HG03103 (cell line): ENCODE results near the gene HSF2BP.
"Not testable (repeated sequence)": the region's sequence is repeated elsewhere in the genome, so short reads cannot be mapped to it uniquely, and the experiment has no call there.

Experiments
- ATAC-seq: cut with Tn5 transposase; IDR thresholded peaks from one replicate; pipeline ENCODE4 v1.9.1; 2021; ENCODE audit warnings: low read depth; ENCODE audit not compliant: unreplicated experiment

Gene HSF2BP

GRCh38 chr21:43688906-43689305 lies 29.6 kb upstream of the HSF2BP start:
- ATAC-seq: no peak

GRCh38 chr21:43687566-43688399 lies 28.5 kb upstream of the HSF2BP start:
- no peak for ATAC-seq

GRCh38 chr21:43686811-43687565 lies 27.7 kb upstream of the HSF2BP start:
- ATAC-seq: no peak

DNA sequence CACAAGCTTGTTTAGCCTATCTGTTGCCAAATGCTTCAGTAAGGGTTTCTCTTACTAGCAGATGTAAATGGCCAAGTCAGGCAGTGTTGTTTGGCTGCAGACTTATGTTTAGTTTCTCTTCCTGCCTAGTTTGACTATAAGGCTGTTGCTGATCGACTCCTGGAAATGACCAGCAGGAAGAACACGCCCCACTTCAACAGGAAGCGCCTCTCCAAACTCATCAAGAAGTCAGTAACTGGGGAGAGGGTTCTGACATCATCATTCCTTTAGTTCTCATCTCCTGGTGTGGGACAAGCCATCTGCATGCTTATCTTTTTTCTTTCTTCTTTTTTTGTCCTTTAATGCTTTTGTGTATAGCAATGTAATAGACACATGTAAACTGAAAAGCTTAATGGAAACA lies 25.1 kb upstream of the HSF2BP start:
- ATAC-seq: no peak

DNA sequence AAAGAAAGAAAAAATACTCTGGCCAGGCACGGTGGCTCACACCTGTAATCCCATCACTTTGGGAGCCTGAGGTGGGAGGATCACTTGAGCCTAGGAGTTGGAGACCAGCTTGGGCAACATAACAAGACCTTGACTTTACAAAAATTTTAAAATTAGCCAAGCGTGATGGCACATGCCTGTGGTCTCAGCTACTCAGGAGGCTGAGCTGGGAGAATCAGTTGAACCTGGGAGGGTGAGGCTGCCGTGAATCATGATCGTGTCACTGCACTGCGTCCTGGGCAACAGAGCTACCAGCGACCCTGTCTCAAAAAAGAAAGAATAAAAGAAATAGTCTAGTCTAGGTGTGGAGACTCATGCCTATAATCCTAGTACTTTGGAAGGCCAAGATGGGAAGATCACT lies 22.4 kb upstream of the HSF2BP start:
- no peak for ATAC-seq

- not testable (repeated sequence) for ATAC-seq
Observed at GRCh38 chr21:43680421-43680820, 21.1 kb upstream of the HSF2BP start.

- ATAC-seq: no peak
Observed at GRCh38 chr21:43679951-43680350, 20.7 kb upstream of the HSF2BP start.

DNA sequence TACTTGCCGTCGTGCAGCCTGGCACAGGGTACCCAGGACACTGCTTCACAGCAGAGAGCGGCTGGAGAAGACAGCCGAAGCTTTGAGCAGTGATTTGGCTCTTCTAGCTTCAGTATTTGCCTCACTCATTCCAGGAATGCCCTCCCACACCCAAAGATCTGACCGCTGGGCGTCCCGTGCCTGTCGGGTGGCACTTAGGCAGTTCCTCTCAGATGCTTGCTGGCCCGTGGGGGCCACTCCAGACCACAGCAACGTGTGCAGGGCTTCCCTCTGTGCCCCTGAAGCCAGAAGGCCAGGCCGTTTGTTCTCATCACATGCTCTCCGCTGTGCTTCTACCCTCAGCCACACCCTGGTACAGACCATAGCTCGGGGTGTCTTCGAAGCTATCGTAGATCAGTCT lies 17.1 kb upstream of the HSF2BP start:
- no peak for ATAC-seq

- ATAC-seq: no peak
Observed at GRCh38 chr21:43675871-43676270, 16.6 kb upstream of the HSF2BP start.

DNA sequence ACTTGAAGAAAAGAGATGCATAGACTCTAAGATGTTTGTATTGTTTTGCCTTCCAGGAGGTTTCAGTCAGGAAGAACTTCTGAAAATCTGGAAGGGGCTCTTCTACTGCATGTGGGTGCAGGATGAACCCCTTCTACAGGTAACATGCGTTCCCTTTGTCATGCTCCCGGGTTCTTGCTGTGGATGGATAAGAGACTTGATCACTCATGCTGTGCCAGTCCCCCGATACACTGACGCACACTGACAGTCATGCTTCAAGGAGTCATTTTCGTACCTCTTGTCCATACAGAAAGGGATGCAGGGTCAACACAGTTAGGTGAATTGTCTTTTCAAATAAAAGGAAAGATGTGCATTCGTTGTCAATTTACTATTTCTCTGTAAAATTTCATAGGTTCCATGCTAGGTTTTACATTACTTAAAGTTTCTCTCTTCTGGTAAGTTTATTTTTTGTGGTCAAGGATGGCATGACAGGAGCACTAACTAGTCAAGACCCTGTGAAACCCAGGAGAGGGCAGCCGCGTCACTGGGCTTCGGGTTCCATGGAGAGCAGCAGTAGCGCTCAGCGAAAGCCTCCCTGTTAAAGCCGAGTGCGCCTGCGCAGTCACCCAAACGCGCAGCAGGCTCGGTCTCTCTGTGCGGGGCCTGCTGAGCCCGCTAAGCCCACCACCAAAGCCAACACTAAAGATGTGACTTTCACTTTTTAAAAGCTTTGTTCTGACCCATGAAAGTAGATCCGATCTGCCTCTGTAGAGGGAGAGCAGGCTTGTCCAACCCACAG lies 10.7 kb upstream of the HSF2BP start:
- no peak for ATAC-seq

GRCh38 chr21:43667191-43667904 lies 8.1 kb upstream of the HSF2BP start:
- no peak for ATAC-seq

GRCh38 chr21:43665879-43666278 lies 6.6 kb upstream of the HSF2BP start:
- no peak for ATAC-seq

DNA sequence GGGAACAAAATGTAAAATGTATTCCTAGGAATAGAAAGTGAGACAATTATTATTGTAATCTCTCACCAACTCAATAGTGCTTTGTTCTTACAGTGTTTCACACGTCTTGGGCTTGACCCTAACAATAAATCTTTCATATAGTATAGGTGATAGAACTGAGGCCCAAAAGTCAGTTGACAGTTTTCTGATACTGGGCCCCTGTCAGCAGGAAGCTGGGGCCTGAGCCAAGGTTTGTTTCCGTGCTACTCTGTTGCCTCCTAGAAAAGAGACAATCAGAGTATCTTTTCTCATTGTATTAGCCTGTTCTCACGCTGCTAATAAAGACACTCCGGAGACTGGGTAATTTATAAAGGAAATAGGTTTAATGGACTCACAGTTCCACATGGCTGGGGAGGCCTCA lies 5.1 kb upstream of the HSF2BP start:
- ATAC-seq: no peak

GRCh38 chr21:43663033-43663432 lies 3.7 kb upstream of the HSF2BP start:
- ATAC-seq: no peak

DNA sequence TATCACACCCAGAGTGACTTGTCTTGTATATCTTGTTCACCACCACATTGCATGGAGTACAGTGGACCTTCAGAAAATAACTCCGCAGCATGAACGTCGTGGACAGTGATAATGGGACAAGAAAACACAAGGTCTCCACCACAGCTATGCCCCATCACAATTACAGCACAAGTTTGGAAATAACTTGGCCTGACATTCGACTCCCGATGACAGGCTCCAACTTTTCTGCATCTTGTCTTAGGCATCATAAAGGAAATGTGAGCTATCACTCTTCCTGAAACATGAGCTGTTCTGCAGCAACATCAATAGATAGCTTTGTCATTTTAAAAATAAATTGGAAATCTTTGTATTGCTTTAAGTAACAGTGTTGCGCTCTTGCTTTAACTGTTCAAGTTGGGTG lies 3.0 kb upstream of the HSF2BP start:
- no peak for ATAC-seq

GRCh38 chr21:43658769-43659135 lies 536 bp downstream of the HSF2BP start:
- ATAC-seq: no peak

DNA sequence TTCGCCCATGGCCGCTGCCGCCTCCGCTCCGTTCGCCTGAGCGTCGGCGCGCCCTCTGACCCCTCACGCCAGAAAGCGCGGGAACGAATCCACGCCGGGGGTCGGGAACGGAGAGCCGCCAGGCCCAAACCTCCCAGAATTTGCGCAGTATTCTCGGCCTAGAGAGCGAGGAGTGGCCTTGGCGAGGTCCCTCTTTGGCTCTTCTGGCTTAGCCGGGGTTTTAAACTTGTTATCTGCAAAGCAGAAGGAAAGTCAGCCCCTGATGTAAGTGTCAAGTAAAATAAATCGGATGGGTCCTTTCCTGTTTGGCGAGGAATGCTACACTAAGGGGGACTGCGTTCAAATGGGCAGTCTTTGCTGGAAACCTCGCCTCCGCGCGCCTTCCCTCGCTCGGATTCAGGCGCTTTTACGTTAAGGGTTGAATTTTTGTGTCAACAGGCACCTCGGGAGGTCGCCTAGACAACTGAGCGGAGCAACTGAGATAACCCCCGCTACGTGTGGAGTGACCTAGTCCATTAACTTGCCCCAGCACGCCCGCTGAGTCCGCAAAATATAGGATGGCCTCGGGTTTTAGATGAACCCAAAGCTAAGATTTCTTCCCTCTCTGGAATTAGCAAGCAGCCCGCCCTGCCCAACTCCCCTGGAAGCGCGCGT lies 1.1 kb downstream of the HSF2BP start:
- ATAC-seq: no peak

DNA sequence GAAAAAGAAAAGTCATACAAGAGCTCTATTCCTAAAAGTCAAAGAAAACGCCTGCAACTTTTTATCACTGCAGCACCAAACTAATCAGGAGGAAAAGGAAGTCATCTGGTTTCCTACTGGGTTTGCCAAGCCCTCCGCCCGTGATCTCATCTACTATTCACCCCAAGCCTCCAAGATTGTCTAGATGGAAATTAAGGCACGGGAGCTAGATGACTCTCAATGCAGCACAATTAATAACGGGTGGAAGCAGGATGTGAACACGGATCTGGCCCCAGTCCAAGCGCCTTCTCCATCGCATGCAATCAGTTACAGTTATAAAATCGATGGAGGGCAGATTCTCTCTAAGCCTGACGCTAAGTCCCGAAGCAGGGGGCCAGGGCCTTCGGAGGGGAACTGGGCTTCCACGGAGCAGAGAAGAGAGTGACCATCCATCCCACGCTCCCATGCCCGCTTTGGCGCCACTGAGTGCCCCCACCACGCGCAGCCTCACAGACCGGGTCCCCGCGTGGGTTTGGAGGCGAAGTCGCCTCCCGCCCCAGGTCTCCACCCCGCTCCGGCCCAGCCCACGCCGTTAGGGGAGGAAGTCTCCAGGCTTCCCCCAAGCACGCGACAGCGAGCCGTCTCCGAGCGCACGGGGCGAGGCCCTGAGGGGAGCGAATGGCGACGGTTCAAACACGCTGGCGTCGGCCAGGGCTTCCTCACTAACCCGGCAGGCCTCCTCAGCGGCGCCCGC lies 1.8 kb downstream of the HSF2BP start:
- ATAC-seq: no peak

- ATAC-seq: no peak
Observed at GRCh38 chr21:43654806-43655489, 4.3 kb downstream of the HSF2BP start.
